HS-5 (cell line): ENCODE results near the gene KLF1.
"Not testable (repeated sequence)": the region's sequence is repeated elsewhere in the genome, so short reads cannot be mapped to it uniquely, and the experiment has no call there.

Experiments used
- DNase-seq: peaks from one replicate; pipeline ENCODE4 v3.0.0-alpha.2; 2012; ENCODE audit warnings: low read depth

KLF1 gene

DNA sequence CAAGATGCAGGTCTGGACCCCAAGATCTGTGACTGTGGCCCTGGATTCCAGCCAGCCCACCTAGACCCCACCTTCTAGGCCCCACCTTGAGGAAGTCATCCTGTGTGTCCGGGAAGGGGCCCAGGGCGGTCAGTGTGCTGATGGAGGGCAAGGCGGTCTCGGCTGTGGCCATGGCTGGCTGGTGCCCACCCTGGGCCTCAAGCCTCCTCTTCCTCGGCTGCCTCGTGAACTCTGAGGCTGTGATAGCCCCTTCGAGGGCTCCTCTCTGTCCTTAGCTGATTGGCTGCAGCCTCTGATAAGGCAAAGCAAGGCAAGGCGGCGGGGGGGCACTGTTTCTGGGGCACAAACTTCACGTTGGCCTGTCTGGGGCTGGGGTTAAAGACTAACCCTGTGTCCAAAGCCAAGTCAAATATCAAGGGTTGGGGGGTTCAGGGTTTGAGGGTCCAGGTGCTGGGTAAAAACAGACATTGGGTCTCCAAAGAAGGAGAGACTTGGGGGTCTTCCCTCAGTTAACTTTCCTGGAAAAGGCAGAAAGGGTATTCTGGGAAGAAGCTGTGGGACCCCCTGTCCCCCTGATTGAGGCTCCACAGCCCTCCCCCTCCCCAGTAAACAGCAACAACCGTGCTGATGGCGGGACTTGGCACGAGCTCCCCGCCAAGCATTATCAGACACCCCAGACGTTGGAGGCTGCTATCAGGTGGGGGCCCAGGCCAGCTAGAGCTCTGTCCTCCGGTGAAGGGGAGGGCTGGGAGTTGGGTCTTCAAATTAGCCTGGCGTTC lies at the start of gene KLF1:
KLF1 (minus strand) TSS at position 233 of the 779 bp plus-strand sequence; CDS start at position 172, 61 bp downstream.
- DNase-seq: no peak

DNA sequence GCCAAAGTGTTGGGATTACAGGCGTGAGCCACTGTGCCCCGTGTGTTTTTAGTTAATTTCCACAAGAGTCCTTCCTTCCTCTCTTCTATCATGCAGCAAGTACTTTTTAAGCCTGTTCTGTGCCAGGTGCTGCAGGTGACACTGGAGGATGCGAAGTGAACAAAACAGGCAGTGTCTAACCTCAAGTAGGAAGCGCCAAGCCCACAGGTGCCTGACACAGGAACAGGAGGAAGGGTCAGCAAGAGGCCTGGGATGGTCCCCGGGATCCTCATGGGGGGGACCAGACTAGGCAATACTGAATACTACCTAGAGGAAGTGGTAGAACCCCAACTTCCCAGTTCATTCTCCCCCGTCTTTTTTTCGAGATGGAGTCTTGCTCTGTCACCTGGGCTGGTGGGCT lies 49.6 kb upstream of the KLF1 start:
- DNase-seq: no peak

DNA sequence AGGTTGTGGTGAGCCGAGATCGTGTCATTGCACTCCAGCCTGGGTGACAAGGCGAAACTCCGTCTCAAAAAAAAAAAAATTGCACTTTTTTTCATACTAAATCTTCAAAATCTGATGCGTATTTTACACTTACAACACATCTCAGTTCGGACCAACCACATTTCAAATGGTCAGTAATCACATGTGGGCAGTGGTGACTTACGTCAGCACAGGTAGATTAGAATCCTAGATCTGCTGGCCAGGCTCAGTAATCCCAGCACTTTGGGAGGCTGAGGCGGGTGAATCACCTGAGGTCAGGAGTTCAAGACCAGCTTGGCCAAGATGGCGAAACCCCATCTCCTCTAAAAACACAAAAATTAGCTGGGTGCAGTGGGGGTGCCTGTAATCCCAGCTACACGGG lies 48.1 kb upstream of the KLF1 start:
- DNase-seq: no peak

DNA sequence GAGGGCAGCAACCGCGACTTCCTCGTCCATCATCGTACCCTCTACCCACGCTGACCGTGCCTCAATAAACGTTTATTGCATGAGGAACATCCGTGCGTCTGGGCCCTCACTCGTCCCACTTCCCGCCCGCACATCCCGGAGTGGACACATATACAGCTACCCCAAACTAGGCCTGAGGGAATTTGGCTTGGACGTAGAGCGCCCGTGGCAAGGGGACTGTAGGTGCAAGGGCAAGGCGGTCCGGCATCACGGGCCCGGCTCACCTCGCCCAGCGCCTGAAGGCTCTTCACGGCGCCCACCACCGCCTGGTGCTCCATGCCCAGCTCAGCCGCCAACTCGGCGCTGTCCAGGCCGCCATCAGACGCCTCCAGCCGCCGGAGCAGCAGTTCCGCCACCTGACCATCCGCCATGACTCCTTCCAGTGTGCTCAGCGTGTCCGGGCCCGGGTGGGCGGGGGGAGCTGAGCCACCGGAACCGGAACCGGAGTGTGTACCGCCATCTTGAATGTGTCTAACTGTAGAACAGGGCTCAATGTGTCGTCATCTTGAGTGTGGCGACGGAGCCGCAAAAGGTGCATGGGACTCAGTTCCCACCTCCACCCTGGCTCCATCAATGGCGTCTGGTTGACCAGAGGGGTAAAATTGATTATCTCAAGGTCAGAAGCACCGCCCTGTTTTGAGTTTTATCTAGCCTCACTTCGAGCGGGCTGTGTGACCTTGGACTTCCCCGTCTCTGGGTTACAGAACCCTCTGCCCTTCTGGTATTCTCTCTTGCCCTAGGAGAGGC lies 46.5 kb upstream of the KLF1 start, which contains the start of gene FARSA:
FARSA (minus strand) TSS at position 425 of the 786 bp plus-strand sequence; CDS start at position 410, 15 bp downstream.
- peak; percentile 74 for DNase-seq

DNA sequence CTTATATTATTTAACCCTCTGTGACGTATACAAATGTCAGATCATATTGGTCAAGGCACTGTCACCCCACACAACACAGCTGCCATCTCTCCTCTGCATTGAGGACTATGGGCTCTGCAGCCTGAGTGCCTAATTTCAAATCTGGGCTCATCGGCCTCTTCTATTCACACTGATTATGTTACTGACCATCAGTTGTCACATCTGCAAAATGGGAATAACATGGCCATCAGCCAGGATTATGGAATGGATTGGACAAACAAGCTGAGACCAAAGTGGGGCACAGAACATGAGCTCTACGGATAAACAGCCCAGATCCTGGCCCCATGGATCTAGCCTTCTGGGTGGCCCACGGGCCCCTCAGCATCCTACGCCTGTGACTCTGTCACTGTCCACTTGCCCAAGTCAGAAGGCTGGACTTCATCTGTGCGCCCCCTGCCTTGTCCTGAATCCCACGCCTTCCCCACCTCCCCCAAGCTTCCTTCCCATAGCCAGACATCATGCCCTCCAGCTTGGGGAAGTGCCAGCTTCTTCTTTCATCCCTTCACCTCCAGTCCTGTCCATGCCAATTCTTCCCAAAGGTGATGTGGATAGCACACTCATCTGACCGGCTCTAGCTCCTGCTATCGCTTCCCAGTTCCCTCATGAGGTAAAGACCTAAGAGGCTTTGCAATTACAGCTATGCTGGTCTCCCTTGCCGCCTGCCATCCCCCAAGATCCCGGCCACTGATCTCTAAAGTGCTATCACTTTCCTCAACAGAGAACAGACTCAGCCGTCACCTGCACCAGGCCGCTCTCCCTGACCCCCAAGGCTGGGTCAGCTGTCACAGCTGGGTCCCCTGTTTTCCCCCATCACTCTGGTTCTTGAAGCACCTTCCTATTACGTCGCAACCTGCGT lies 45.6 kb upstream of the KLF1 start:
- DNase-seq: no peak

DNA sequence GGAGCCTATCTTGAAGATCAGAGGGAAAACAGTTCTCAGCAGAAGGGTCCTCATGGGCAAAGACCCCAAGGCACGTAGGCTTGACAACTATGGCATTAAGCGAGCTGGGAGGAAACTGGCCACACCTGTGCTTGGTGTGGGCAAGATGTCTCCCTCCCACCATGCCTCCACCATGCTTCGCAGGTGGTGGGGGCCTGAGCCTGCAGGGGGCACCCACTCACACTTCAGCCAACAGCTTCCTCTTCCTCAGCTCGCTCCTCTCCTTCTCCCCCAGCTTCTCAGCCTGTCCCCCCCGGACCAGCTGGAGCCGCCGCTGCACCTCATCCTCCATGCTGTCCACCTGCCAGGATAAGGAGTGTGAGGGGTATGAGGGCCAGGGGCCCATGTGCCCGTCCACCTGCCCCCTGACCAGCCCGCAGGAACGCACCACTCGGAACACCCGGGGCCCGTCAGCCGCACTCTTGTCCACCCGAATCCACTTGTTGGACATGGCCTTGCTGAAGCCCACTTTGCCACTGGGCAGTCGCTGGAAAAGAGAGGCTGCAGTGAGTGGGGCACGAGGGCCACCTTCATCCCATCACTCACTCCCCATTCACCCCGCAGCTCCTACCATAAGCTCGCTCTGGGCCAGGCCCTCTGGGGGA lies 43.1 kb upstream of the KLF1 start:
- no peak for DNase-seq

DNA sequence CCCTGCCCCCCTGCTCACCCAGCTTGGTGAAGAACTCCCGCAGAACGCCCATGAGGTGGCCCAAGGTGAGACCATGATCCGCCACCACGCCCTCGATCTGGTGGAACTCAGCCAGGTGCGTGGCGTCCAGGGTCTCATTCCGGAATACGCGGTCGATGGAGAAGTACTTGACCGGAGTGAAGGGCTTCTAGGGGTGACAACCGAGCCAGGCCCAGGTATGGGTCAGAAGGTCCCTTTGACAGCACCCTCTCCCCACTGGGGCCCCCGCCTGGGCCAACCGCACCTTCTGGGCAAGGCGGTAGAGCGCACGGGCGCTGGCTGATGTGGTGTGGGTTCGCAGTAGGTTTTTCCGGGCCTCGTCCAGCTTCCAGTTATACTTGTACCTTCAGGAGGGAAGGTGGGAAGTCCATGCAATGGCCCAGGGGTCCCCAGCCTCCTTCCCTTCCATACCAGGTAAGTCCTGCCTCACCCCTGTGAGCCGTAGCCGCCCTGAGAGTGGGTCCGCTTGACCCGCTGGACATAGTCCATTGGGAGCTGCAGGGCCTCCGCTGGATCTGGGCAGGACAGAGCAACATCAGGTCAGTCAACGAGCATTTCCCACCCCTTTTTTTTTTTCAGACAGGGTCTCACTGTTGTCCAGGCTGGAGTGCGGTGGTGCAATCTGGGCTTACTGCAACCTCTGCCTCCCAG lies 37.8 kb upstream of the KLF1 start:
- DNase-seq: no peak

DNA sequence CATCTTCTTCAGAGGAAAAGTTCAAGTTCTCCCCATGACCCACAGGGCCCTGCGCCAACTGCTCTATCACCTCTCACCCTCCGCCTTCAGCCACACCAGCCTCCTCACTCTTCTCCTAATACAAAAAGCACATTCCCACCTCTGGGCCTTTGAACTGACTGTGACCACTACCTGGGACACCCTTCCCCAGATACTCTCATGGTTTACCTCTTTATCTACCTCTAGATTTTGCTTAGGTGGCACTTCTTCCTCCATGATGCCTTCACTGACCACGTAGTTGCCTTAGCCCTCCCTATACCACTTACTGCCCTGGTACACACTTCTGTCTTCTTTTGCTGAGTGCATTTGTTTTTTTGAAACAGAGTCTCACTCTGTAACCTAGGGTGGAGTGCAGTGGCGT lies 36.0 kb upstream of the KLF1 start:
- no peak for DNase-seq

DNA sequence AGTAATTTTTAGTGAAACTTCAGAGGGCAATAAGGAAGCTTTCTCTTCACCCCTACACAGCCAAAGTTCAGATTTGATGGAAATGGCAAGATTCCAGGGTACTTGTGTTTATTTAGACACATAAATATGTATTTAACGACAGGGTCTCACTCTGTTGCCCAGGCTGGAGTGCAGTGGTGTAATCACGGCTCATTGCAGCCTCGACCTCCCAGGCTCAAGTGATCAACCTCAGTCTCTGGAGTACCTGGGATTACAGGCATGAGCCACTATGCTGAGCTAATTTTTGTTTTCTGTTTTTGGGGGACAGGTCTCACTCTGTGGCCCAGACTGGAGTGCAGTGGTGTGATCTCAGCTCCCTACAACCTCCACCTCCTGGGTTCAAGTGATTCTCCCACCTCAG lies 34.0 kb upstream of the KLF1 start:
- DNase-seq: no peak

DNA sequence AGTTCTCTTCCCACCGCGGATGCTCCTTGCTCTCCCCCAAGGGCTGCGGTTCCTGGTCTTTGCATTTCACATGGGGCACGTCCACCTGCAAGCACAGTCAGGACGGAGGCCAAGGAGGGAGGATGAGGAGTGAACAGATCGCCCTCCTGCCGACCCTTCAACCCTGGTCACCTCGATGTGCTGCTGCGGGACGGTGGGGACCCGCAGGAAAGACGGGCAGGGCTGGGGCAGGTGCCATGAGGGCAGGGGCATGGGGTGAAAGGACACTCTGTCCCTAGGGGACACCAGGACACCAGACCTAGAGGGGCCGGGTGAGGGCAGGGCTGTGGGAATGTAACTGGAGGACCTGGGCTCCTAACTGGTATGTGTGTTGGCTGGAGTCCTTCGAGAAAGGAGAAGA lies 31.3 kb upstream of the KLF1 start:
- DNase-seq: no peak

DNA sequence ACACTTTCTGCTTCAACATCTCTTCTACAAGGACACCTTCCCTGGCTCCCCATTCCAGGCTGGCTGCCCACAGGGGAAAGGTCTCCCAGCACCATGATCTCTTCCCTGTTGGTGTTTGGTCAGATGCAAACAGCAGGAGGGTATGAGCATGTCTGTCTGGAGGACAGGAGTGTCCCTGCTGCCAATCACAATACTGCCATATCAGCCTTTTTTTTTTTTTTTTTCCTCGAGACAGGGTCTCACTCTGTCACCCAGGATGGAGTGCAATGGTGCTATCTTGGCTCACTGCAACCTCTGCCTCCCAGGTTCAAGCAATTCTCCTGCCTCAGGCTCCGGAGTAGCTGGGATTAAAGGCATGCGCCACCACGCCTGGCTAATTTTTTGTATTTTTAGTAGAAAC lies 28.9 kb upstream of the KLF1 start:
- DNase-seq: not testable (repeated sequence)

DNA sequence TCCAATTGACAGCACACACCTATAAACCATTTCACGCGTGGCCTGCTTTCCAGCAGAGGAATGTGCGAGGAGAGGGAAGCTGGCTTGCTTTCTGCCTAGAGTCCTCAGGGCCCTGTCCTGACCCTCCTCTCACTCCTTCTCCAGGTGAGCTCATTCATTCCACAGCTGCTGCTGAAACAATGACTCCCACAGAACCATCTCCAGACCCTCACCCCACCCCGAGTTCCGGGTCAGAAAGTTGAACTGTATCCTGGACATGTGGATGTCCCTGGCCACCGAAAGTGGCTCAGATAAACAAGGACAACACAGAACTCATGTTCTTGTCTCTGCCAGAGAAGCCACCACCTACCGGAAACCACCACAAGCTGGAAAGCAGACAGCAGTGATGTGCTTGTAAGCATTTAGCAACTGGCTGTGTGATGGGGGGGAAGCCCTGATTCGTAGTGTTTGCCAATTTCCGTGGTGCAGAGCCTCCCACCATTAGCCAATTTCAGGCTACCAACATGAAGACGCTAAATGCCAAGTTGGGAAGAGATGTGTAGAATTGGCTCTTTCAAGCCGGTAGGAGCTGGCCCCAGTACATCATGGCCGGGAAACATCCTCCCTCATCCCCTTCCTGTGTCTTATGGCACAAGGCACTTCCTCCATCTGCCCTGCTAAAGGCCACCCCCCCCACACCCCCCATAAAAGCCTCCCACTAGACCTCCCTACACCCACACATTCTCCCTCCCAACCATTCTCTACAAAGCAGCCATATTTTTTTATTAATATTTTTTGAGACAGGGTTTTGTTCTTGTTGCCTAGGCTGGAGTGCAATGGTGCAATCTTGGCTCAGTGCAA lies 27.1 kb upstream of the KLF1 start:
- no peak for DNase-seq

DNA sequence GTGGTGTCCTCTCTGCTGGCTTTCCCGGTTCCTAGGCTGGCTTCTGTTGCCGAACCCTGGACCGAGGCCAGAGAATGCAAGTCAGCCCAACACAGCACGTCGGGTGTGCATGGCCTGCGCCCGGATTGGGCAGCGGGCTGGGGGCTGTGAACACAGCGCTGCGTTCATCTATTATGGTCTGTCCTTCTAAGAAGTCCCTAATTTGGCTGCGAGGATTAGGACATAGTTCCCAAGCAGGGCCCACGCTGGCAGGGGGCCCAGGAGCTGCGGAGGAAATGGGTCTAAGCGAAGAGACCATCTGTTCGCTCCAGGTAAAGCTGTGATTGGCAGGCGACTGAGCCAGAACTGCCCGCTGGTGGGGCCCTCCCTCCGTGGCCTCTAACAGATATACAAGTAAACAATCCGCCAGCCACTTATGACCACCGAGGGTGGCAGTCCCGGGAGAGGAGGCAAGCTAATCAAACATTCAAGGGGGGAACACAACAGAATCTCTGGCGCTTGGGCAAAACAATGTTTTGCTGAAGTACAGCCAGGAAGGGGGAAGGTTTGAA lies 26.1 kb upstream of the KLF1 start:
- DNase-seq: no peak

DNA sequence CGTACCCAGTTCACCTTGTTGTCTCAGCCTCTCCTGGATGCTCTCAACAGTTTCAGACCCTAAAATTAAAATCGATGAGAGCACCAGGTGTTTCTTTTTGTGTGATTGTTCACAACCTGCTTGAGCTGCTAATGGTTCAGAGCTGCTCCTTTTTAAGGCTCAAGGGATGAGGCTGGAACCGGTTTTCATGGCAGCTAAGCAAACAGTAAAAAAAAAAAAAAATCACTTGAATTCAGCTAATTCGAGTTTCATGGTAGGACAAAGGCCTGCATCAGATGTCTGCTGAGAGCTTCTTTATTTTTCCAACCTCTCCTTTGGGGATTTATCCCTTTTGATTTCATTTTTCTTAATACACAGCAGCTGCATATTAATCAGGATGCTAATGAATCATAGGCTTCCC lies 25.6 kb upstream of the KLF1 start:
- no peak for DNase-seq

DNA sequence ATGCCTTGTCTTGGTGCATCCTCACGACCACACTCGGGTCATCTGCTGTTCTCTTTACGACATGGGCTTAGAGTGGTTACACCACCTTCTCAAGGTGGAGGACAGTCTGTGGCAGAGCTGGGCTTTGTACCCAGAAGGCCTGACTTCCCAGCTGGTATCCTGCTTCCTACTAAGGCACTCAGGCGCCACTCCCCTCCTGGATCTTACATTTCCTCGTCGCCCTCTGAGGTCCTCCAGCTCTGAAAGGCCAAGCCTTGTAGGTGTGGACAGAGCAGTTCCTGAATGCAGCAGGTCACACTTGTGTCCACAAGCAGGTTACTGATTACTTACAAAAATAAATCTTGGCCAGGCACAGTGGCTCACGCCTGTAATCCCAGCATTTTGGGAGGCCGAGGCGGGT lies 20.2 kb upstream of the KLF1 start:
- DNase-seq: no peak

DNA sequence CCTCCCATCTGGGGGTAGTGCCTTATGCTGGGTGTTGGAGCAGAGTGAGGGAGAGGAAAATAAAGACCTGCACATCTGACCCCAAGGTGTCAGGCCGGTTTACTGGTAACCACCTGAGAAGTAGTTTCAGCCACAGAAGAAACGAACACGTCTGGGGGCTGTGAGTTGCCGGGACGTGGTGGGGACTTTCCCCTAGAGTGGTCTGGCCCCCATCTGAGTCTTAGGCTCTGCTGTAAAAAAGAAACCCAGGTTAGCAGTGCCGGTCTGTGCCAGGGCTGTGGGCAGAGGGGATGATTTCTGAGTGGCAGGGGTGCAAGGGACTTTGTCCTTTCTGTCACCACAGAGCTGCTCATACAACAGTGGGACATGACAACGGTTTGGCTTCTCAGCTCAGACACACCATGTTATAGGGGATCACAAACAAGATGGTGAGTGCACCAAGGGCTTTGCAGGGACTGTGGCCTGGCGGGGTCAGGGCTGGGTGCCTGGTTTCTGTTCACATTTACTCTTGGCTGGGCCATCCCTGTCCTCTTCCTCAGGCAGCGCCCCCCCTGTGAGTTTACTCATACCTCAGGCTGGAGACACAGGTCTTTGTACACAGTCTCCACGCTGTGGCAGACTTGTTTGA lies 13.0 kb upstream of the KLF1 start:
- no peak for DNase-seq

DNA sequence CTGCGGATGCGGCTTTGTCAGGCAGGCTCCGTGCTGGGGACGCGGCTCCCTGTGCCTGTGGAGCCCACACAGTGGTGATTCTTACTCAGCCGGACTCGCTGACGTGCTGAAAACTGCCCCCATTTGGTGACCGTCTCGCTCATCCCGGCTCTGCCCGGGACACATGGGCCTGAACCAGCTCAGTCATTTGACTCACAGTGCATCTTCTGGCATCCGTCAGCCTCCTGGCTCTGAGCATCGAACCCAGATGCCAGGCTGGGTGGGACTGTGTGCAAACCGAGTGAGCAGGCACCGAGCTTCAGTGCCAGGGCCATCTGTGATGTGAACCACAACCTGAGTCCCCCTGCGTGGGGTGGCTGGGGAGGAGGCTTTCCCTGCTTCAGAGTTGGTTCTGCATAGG lies 9.5 kb upstream of the KLF1 start:
- DNase-seq: no peak

DNA sequence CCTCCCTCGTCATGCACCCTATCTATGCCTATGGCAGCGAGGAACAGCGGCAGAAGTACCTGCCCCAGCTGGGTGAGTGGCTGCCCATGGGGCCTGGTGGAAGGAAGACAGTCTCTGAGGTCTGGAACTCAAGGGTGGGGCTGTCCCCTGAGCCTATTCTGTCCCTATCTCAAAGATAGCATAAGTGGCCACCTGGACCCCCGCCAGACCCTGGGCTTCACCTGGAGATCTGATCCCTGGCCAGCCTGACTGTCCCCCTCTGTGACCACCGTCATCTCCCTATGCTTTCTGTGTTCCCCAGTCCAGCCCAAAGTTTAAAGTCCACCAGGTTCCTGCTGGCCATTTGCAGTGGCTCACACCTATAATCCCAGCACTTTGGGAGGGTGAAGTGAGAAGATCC lies 6.6 kb upstream of the KLF1 start:
- no peak for DNase-seq

DNA sequence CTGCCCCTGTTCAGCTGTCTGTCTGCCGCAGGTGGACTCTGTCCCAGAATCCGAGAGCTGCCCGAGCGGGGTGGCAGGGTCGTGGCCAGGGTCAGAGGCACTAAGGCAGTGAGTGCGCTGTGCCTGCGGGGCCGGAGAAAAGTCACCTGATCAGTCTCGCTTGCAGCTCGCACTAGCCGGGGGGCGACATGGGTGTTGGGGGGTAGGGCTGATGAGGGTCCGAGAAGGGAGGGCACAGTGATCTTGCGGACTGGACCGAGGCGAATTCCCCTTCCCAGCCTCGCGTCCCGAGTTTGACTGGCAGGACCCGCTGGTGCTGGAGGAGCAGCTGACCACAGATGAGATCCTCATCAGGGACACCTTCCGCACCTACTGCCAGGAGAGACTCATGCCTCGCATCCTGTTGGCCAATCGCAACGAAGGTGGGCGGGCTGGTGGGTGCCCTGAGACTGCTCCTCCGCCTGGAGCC lies 4.6 kb upstream of the KLF1 start:
- DNase-seq: no peak
